Natural killer cell (primary cell): ENCODE data around the gene RAB40C. TPM values are rescaled to one million over a fixed set of nuclear protein-coding genes. Genes with fewer than 3 reads are reported as not detected.
A peak's percentile ranks its signal among the peaks of the same experiment; 100 is the strongest.

Source experiments
- ATAC-seq, 3 donors: fragments of 150-1000 bp in 2 of 3; fragments of 200-7000 bp in 1 of 3; cut with Tn5 transposase; 1 replicate in 1 of 3; 2 replicates in 2 of 3; pipeline ENCODE4 v1.10.0; 2021; ENCODE audit warnings: mild to moderate bottlenecking in 2 of 3, moderate library complexity in 2 of 3
- DNase-seq, 2 donors: peaks; one replicate each; pipeline versions ENCODE4 v3.0.0 to v3.0.0-alpha.2; 2013 to 2021; ENCODE audit warnings: mixed read lengths in 1 of 2
- H3K27ac ChIP-seq: one replicate; pipeline ENCODE4 v1.5.1; 2013; ENCODE audit warnings: mild to moderate bottlenecking, low read length
- H3K27me3 ChIP-seq: one replicate; pipeline ENCODE4 v1.6.1; 2013; ENCODE audit warnings: low read length; ENCODE audit not compliant: control insufficient read depth, insufficient read depth
- H3K36me3 ChIP-seq: one replicate; pipeline ENCODE4 v1.6.1; 2013; ENCODE audit warnings: low read length; ENCODE audit not compliant: control insufficient read depth, insufficient read depth
- H3K4me1 ChIP-seq: one replicate; pipeline ENCODE4 v1.6.1; 2013; ENCODE audit warnings: low read length; ENCODE audit not compliant: control insufficient read depth, insufficient read depth
- H3K4me3 ChIP-seq: one replicate; pipeline ENCODE4 v1.5.1; 2013; ENCODE audit warnings: low read length
- H3K9me3 ChIP-seq: one replicate; pipeline ENCODE4 v1.6.1; 2013; ENCODE audit warnings: low read length; ENCODE audit not compliant: control insufficient read depth, insufficient read depth
- H3K27ac Mint-ChIP-seq, 2 donors: one replicate each; pipeline ENCODE4 v1.8.0; 2022; ENCODE audit warnings: mild to moderate bottlenecking in 2 of 2, mixed read lengths in 2 of 2, moderate library complexity in 1 of 2
- H3K27me3 Mint-ChIP-seq, 2 donors: one replicate each; pipeline ENCODE4 v1.8.0; 2022; ENCODE audit warnings: low read depth in 2 of 2, mixed read lengths in 2 of 2
- H3K36me3 Mint-ChIP-seq: one replicate; pipeline ENCODE4 v1.8.0; 2022; ENCODE audit warnings: mixed read lengths
- H3K4me1 Mint-ChIP-seq, 2 donors: one replicate each; pipeline ENCODE4 v1.8.0; 2022; ENCODE audit warnings: mixed read lengths in 2 of 2
- H3K4me3 Mint-ChIP-seq: one replicate; pipeline ENCODE4 v1.8.0; 2022; ENCODE audit warnings: mild to moderate bottlenecking, moderate library complexity, mixed read lengths
- H3K9me3 Mint-ChIP-seq, 2 donors: one replicate each; pipeline ENCODE4 v1.8.0; 2022; ENCODE audit warnings: mixed read lengths in 2 of 2
- WGBS: methylation state at CpG from one replicate; pipeline ENCODE4 v1.1.7; 2013; ENCODE audit warnings: missing lambda C conversion rate; ENCODE audit not compliant: insufficient coverage; 5-methylcytosine and 5-hydroxymethylcytosine counted together
- intact Hi-C: fragments of 100-400 bp; cut with micrococcal nuclease; formaldehyde crosslinking; loops from one replicate; pipeline ENCODE4 v1.14.2; 2022
- total RNA-seq, 4 donors: library from RNA; stranded (reverse); fragments of 120-200 nt in 1 of 4; gene quantifications; one replicate each; pipeline versions ENCODE4 v1.2.3 to v1.2.4, GENCODE V29; 2013 to 2022
- TF ChIP-seq, protein P1 (sequence below): fragments of 200-600 bp; IDR thresholded peaks from one replicate; pipeline ENCODE4 v1.8.0; 2022; ENCODE audit warnings: antibody characterized with exemption

Gene RAB40C
- total RNA-seq, 3 donors from 2014 or later (not counting 1 experiment from before 2014, with no cell fraction given): 12.7 to 20.8 (median 20.0) TPM

DNA sequence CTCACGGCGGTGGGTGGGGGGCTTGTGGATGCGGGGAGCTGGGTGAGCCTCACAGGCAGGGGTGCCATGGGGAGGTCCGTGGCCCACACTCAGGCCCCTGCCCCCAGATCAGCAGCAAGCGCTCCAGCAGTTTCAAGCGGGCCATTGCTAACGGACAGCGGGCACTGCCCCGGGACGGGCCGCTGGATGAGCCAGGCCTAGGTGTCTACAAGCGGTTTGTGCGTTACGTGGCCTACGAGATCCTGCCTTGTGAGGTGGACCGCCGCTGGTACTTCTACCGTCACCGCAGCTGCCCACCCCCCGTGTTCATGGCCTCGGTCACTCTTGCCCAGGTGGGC lies 86.7 kb downstream of the RAB40C start:
- Mint-ChIP-seq H3K9me3 (no peaks in the 10 kb centered on the region), H3K27me3 (no peaks in the 10 kb centered on the region), H3K4me1 (peaks cover 0 to 21% of the 10 kb centered on the region in 2 donors), H3K4me3 (no peak overlapping the region), H3K27ac (no peak overlapping the region), H3K36me3 (no peaks in the 10 kb centered on the region)
- no peak for ATAC-seq
- DNase-seq: no peak
- peaks cover 39% of the 10 kb centered on the region for H3K4me1 ChIP-seq
- H3K36me3 ChIP-seq: peaks cover 18% of the 10 kb centered on the region
- no peak overlapping the region for H3K27ac ChIP-seq
- no peak overlapping the region for H3K4me3 ChIP-seq
- 95% methylated on average over 21 of the region's 21 CpGs for WGBS
- TF ChIP-seq, protein P1, sequence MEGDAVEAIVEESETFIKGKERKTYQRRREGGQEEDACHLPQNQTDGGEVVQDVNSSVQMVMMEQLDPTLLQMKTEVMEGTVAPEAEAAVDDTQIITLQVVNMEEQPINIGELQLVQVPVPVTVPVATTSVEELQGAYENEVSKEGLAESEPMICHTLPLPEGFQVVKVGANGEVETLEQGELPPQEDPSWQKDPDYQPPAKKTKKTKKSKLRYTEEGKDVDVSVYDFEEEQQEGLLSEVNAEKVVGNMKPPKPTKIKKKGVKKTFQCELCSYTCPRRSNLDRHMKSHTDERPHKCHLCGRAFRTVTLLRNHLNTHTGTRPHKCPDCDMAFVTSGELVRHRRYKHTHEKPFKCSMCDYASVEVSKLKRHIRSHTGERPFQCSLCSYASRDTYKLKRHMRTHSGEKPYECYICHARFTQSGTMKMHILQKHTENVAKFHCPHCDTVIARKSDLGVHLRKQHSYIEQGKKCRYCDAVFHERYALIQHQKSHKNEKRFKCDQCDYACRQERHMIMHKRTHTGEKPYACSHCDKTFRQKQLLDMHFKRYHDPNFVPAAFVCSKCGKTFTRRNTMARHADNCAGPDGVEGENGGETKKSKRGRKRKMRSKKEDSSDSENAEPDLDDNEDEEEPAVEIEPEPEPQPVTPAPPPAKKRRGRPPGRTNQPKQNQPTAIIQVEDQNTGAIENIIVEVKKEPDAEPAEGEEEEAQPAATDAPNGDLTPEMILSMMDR: no peak
- peaks cover 3% of the 10 kb centered on the region for H3K27me3 ChIP-seq
- intact Hi-C loops: no loop called here
- H3K9me3 ChIP-seq: no peaks in the 10 kb centered on the region

DNA sequence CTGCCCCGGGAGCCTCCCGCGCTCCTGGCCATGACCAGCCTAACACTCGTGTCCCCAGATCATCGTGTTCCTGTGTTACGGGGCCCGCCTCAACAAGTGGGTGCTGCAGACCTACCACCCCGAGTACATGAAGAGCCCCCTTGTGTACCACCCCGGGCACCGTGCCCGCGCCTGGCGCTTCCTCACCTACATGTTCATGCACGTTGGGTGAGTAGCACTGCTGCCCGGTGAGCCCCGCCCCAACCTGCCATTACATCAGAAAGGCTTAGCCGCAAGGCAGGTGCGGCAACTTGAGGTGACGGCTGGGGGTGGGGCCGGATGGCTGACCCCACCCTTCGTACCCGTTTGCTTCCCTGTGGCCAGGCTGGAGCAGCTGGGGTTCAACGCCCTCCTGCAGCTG lies 87.0 kb downstream of the RAB40C start:
- no peak overlapping the region for H3K27ac ChIP-seq
- ATAC-seq (no peak), DNase-seq (peak in 1 of 2 donors; percentile 56)
- no peaks in the 10 kb centered on the region for H3K9me3 Mint-ChIP-seq
- H3K36me3 ChIP-seq: peaks cover 22% of the 10 kb centered on the region
- H3K36me3 Mint-ChIP-seq: no peaks in the 10 kb centered on the region
- no peaks in the 10 kb centered on the region for H3K27me3 Mint-ChIP-seq
- no peak overlapping the region for H3K27ac Mint-ChIP-seq
- H3K4me3 Mint-ChIP-seq: no peak overlapping the region
- WGBS: 79% methylated on average over 23 of the region's 23 CpGs
- peaks cover 42% of the 10 kb centered on the region for H3K4me1 ChIP-seq
- intact Hi-C loops: no loop called here
- H3K27me3 ChIP-seq: peaks cover 3% of the 10 kb centered on the region
- H3K4me3 ChIP-seq: no peak overlapping the region
- H3K9me3 ChIP-seq: no peaks in the 10 kb centered on the region
- peaks cover 0 to 23% of the 10 kb centered on the region in 2 donors for H3K4me1 Mint-ChIP-seq
- TF ChIP-seq, protein P1: no peak

GRCh38 chr16:677316-678190 lies 87.7 kb downstream of the RAB40C start:
- Histone ChIP-seq H3K27ac (no peak overlapping the region), H3K4me3 (no peak overlapping the region), H3K36me3 (peaks cover 25% of the 10 kb centered on the region), H3K4me1 (peaks cover 44% of the 10 kb centered on the region), H3K9me3 (no peaks in the 10 kb centered on the region), H3K27me3 (peaks cover 3% of the 10 kb centered on the region)
- DNase-seq (no peak), ATAC-seq (no peak)
- H3K36me3 Mint-ChIP-seq: no peaks in the 10 kb centered on the region
- H3K27ac Mint-ChIP-seq: no peak overlapping the region
- peaks cover 0 to 26% of the 10 kb centered on the region in 2 donors for H3K4me1 Mint-ChIP-seq
- TF ChIP-seq, protein P1: no peak
- intact Hi-C loops: no loop called here
- H3K27me3 Mint-ChIP-seq: no peaks in the 10 kb centered on the region
- H3K4me3 Mint-ChIP-seq: no peak overlapping the region
- 78% methylated on average over 57 of the region's 57 CpGs for WGBS
- no peaks in the 10 kb centered on the region for H3K9me3 Mint-ChIP-seq
